HFFc6 (cell line): Measurements from ENCODE around the gene ARL2. TPM values are rescaled to one million over a fixed set of nuclear protein-coding genes. Genes with fewer than 3 reads are reported as not detected.
"Not testable (repeated sequence)": the region's sequence is repeated elsewhere in the genome, so short reads cannot be mapped to it uniquely, and the experiment has no call there.

Experiments
- DNase-seq: peaks from one replicate; pipeline ENCODE4 v3.0.0-alpha.2; 2018
- H3K27ac Mint-ChIP-seq: 2 replicates; pipeline ENCODE4 v1.8.0; 2020; ENCODE audit warnings: mild to moderate bottlenecking, mixed read lengths
- H3K27me3 Mint-ChIP-seq: 2 replicates; pipeline ENCODE4 v1.8.0; 2021; ENCODE audit warnings: mild to moderate bottlenecking, moderate library complexity, mixed read lengths; ENCODE audit not compliant: insufficient read depth
- H3K36me3 Mint-ChIP-seq: 2 replicates; pipeline ENCODE4 v1.8.0; 2021; ENCODE audit warnings: low read depth, mixed read lengths
- H3K4me1 Mint-ChIP-seq: 2 replicates; pipeline ENCODE4 v1.8.0; 2020; ENCODE audit warnings: low read depth, mixed read lengths
- H3K4me3 Mint-ChIP-seq: 2 replicates; pipeline ENCODE4 v1.8.0; 2020; ENCODE audit warnings: mild to moderate bottlenecking, moderate library complexity, mixed read lengths
- H3K9me3 Mint-ChIP-seq: 2 replicates; pipeline ENCODE4 v1.8.0; 2020; ENCODE audit warnings: mild to moderate bottlenecking, mixed read lengths
- total RNA-seq, 6 experiments: library from RNA; stranded (reverse); fragmentation: NEBNext Ultra II Directional; extraction: Animal tissue kit (Norgen Biotek cat#: 25700); gene quantifications; 2 replicates in 1 of 6; 3 replicates in 5 of 6; pipeline ENCODE4 v1.2.3, GENCODE V29; 2021
- TF ChIP-seq, protein P1 (sequence below): fragments of 200-600 bp; sonication (generic); IDR thresholded peaks from 2 replicates; pipeline ENCODE4 v1.5.0; 2021; ENCODE audit warnings: antibody characterized with exemption, mild to moderate bottlenecking

ARL2 gene
- total RNA-seq, 6 experiments from 2014 or later = 76.9 to 92.1 (median 87.2) TPM

- Mint-ChIP-seq H3K9me3 (no peaks in the 10 kb centered on the region), H3K36me3 (no peaks in the 10 kb centered on the region), H3K27ac (no peak overlapping the region), H3K4me3 (no peak overlapping the region), H3K4me1 (peaks cover 14% of the 10 kb centered on the region), H3K27me3 (peaks cover 4% of the 10 kb centered on the region; the same call in 1 of the 2 replicates)
- TF ChIP-seq, protein P1, sequence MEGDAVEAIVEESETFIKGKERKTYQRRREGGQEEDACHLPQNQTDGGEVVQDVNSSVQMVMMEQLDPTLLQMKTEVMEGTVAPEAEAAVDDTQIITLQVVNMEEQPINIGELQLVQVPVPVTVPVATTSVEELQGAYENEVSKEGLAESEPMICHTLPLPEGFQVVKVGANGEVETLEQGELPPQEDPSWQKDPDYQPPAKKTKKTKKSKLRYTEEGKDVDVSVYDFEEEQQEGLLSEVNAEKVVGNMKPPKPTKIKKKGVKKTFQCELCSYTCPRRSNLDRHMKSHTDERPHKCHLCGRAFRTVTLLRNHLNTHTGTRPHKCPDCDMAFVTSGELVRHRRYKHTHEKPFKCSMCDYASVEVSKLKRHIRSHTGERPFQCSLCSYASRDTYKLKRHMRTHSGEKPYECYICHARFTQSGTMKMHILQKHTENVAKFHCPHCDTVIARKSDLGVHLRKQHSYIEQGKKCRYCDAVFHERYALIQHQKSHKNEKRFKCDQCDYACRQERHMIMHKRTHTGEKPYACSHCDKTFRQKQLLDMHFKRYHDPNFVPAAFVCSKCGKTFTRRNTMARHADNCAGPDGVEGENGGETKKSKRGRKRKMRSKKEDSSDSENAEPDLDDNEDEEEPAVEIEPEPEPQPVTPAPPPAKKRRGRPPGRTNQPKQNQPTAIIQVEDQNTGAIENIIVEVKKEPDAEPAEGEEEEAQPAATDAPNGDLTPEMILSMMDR = no peak
- DNase-seq = no peak
Observed at GRCh38 chr11:64999478-64999877, 14.5 kb upstream of the ARL2 start.

DNA sequence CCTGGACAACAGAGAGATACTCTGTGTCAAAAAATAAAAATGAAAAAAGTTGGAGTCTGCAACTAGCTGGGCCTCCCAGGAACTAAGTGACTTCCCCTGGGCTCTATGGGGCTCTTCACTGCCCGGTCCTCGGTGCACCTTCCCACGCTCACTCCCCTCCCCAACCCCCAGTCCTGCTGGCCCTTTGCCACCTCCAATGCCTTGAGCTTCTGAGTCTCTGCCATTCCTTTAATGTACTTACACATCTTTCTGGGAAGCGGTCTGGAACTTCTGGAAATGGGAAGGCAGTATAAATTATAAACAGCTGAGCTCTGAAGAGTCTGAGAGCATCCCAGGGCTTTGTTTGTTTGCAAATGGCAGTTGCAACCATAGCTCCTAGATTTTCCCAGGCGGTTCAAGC lies 11.3 kb upstream of the ARL2 start:
- Mint-ChIP-seq H3K4me1 (peaks cover 21% of the 10 kb centered on the region), H3K9me3 (no peaks in the 10 kb centered on the region), H3K4me3 (no peak overlapping the region), H3K27ac (no peak overlapping the region), H3K36me3 (no peaks in the 10 kb centered on the region), H3K27me3 (peaks cover 3% of the 10 kb centered on the region; the same call in 1 of the 2 replicates)
- DNase-seq = no peak
- TF ChIP-seq, protein P1 = no peak

DNA sequence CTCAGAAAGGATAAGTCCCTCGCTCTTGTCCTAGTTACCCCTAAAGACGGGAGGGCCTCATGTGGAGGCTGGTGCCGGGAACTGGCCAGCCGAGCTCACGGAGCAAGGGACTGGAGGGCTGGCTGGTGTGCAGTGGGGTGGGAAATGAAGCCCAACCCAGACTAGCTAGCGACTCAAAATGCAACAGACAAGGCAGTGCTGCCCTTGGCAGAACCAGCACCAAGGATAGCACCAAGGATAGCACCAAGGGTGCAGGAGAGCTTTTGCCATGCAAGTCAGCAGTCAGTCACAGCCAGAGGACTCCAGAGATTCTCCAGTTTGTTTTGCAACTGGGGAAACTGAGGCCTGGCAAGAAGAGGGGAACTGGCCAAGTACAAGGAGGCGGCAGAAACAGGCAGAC lies 10.7 kb upstream of the ARL2 start:
- Mint-ChIP-seq H3K27ac (no peak overlapping the region), H3K4me3 (no peak overlapping the region), H3K27me3 (peaks cover 3% of the 10 kb centered on the region; the same call in 1 of the 2 replicates), H3K9me3 (no peaks in the 10 kb centered on the region), H3K4me1 (peaks cover 26% of the 10 kb centered on the region), H3K36me3 (no peaks in the 10 kb centered on the region)
- TF ChIP-seq, protein P1 = no peak
- DNase-seq = peak; percentile 39

DNA sequence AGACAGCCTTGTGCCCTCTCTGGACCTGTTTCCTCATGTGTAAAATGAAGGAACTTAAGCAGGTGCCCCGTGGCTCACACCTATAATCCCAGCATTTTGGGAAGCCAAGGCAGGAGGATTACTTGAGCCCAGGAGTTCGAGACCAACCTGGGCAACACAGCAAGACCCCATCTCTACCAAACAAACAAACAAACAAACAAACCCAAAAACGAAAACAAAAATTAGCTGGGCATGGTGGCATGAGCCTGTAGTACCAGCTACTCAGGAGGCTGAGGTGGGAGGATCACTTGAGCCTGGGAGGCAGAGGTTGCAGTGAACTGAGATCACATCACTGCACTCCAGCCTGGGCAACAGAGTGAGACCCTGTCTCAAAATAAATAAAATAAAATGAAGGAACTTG lies 10.0 kb upstream of the ARL2 start:
- H3K4me1 Mint-ChIP-seq = peaks cover 26% of the 10 kb centered on the region
- not testable (repeated sequence) for DNase-seq, H3K36me3 Mint-ChIP-seq, H3K9me3 Mint-ChIP-seq, H3K4me3 Mint-ChIP-seq, H3K27me3 Mint-ChIP-seq, H3K27ac Mint-ChIP-seq

- TF ChIP-seq, protein P1 = no peak
- DNase-seq = no peak
- Mint-ChIP-seq H3K4me1 (peaks cover 30% of the 10 kb centered on the region), H3K4me3 (no peak overlapping the region), H3K9me3 (no peaks in the 10 kb centered on the region), H3K27me3 (peaks cover 4% of the 10 kb centered on the region; the same call in 1 of the 2 replicates), H3K36me3 (no peaks in the 10 kb centered on the region), H3K27ac (peak overlapping the region; percentile 95)
Observed at GRCh38 chr11:65008016-65008415, 5.9 kb upstream of the ARL2 start.

- no peaks in the 10 kb centered on the region for H3K9me3 Mint-ChIP-seq
- peaks cover 4% of the 10 kb centered on the region; the same call in 1 of the 2 replicates for H3K27me3 Mint-ChIP-seq
- TF ChIP-seq, protein P1 = no peak
- no peak overlapping the region for H3K4me3 Mint-ChIP-seq
- H3K4me1 Mint-ChIP-seq = peaks cover 35% of the 10 kb centered on the region
- DNase-seq = no peak
- H3K27ac Mint-ChIP-seq = no peak overlapping the region
- H3K36me3 Mint-ChIP-seq = no peaks in the 10 kb centered on the region
Observed at GRCh38 chr11:65008873-65009272, 5.1 kb upstream of the ARL2 start.
